Measurements from ENCODE around the gene ZMYM3.

Gene ZMYM3

DNA sequence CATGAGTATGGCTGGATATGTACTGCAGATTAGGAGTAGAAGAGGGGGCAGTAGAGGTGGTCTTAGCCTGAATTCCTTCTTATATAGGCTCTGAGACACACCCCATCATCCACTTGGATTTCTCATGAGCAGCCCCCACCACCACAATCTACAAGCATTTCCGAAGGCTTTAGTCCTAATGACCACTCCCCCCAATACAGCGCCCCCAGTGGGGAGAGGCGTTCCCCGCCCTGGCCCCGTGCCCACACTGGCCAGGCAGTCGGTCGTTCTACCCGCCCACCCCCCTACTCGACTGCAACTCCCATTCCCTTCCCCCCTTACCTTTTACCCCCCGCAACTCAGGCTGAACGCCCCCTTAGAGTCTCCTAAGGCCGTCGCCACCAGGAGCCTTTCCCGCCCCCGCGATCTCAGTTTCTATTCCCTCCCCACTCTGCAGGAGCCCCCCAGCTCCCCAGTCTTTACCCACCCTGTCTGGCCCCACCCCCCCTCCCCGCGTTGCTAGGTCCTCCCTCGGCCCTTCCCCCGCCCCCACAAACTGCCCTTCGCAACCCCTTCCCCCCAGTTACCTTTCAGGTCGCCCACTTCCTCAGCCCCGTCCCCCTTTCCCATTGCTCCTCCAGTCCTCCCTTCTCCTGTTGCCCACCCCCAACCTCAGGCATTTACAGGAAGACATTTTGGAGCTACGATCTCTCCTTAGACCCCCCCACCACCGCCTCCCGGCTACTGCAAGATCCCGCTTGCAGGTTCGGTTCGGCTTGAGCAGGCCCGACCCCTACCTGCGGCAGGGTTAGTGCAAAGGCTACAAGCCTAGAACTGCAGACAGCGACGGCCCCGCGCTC lies 468 bp downstream of the ZMYM3 start:
- DNase-seq (ENCODE audit: low read depth in 2 of 2), result no peak

DNA sequence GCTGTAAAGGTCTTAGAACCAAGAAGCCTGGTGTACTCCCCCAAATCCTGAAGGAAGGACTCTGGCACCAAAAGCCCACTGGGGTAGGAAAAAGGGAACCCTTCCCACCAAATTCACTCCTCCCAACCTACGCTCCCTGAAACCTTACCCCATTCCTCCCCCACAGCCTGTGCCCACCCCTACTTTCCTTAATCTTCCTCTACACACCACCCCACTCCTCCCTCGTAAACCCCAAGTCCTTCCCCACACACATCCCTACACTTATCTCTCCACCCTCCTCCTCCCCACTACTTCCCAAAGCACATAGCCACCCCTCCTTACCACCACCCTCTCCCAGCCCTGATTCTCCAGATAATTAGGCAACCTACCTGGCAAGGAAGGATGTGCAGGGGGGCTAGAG lies 1.7 kb downstream of the ZMYM3 start:
- DNase-seq (ENCODE audit: low read depth in 2 of 2), result no peak

DNA sequence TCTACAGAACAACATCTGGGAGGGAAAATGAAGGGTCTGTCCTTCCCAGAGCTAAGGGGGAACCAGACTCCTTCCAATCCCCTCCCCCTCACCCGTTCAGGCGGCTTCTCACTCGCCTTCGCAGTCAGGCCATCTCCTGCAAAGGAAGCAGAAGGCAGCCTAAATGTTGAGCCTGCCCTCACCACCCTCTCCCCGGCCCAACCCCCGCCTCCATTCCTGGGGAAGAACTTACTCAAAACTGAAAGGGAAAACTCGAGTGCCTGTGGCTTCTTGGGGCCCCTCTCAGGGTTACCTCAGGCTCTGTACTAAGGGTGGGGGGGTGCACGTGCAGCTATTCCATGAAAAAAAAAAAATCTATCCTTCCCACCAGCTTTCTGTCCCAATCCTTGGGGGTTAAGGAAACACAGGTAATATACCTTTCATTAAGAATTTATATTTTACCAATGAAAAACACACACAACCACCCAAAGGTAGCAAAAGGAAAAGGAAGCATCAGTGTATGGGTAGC lies 2.4 kb downstream of the ZMYM3 start:
- DNase-seq (ENCODE audit: low read depth in 2 of 2), result no peak

DNA sequence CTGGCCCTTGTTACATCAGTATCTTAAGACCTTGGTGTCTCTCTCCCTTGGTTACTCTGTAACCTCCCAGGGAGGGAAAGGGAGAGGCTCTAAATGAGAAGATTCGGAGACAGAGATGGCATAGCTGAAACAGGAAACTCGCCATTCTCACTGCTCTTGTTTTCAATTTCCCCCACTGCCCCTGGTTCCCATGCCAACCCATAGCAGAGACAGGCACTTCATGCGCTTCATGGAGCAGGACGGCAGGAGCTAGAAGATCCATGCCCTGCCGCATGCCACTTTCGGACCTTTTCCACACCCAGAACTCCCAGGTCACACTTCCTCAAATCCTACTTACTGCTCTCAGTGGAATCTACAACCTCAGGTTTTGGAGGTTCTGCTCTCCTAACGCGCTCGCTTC lies 3.1 kb downstream of the ZMYM3 start:
- no peak for DNase-seq (ENCODE audit: low read depth in 2 of 2)

DNA sequence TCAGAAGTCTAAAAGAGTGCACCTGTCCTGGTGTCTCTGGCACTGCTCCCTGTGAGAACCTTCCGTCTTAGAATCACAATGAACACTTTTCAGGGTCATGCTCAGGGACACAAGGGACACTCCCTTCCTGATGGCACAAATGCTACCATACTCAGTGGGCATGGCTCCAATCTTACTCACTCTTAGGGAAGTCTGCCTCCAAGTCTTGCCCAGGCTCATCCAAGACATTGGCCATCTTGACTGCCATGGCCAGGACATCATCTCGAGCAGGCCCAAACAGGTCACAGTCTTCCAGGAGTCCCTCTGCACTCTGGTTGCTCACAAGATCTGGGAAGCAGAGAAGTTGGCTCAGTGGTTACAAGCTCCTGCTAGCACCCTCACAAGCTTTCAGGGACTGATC lies 8.8 kb downstream of the ZMYM3 start:
- DNase-seq (ENCODE audit: low read depth in 2 of 2), result no peak

DNA sequence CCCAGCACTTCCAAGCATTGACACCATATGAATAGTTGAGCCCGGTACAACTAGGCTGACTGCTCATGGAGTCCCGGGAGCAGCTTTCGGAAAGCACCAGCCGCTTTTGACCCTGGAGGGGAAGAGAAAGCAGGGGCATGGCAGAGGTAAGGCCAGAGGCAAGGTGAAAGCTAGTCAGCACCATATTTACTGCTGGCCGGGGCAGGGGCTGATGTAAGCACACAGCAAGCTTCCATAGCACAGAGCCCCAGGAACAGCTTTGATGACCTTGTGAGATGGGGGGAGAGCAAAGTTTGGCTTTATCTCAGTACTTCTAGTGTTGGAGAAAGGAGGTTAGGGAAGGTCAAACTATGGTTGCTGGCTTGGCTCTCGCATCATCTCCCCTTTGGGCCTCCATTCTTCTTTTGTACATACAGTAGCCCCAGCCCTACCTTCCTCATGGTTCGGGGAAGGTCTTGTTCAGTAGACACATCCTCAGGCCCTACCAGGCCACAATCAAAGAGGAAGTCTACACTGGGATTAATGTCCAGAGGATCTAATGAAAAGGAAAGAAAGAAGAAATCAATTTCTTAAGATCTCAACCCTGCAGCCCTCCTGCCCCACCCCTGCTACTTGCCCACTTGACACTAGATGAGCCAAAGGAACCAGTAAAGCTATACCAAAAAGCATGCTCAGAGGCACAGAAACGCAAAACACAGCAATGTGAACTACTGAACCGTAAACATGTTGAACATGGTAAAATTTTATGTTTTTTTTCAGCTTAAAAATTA lies 9.4 kb downstream of the ZMYM3 start:
- no peak for DNase-seq (ENCODE audit: low read depth in 2 of 2)

DNA sequence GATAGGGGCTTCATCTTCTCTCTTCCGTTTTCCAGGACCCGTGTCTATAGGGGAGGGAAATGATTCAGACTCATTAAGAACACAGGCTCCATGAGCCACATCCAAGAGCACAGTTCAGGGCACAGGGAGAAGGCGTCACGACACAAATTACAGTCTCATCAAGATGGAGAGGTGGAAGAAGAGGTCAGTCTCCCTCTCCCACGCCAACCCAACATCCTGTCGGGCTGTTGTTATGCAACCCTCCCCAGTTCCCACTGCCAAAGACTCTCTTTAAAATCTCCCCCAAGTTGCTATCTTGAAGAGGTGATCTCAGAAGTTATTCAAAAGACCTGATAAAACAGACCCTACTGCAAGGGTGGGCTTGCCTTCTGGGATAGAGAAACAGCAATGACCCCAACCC lies 12.6 kb downstream of the ZMYM3 start:
- DNase-seq (ENCODE audit: low read depth in 2 of 2), result no peak

DNA sequence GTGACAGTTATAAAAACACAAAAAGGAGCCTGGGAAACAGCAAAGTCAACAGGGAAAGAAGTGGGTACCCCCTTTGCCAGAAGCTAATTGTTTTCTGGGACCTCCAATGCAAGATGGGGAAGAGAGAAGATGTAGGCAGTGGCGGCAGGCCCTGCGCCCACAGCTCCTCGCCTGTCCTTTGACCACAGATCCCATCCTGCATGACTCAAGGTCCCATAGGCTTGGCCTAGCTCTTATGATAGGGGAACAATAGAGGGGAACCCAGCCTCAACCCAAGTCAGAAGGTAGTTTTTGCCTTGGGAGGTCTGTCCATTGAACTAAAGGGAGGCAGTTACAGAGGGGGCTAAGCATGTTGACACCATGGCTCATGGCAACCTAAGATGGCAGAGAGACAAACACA lies 14.2 kb downstream of the ZMYM3 start:
- no peak for DNase-seq (ENCODE audit: low read depth in 2 of 2)

DNA sequence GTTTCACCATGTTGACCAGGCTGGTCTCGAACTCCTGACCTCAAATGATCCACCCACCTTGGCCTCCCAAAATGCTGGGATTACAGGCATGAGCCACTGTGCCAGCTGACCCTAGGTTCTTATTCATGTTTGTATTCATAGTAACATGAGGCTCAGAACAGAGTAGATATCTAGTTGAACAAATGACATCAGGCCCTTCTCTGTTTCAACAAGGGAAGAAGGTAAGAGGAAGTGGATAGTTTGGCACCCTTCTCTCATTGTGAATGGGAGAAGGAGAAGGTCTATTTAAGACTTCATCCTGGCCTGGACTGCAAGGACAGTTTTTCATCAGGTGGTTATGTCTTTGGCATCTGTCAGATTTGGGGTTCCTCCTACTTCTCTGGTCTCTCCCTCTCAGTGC lies 17.1 kb downstream of the ZMYM3 start:
- no peak for DNase-seq (ENCODE audit: low read depth in 2 of 2)

DNA sequence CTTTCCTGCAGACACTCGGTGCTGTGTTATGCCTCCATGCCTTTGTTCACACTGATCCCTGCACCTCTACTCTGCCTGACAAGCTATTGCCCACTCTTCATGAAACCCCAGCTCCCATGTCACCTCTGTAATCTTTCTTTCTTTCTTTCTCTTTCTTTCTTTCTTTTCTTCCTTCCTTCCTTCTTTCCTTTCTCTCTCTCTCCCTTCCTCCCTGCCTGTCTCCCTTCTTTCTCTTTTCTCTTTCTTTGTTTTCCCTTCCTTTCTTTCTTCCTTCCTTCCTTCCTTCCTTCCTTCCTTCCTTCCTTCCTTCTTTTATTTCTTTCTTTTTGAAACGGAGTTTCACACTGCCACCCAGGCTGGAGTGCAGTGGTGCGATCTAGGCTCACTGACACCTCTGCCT lies 18.5 kb downstream of the ZMYM3 start:
- DNase-seq (ENCODE audit: low read depth in 2 of 2), result no peak

DNA sequence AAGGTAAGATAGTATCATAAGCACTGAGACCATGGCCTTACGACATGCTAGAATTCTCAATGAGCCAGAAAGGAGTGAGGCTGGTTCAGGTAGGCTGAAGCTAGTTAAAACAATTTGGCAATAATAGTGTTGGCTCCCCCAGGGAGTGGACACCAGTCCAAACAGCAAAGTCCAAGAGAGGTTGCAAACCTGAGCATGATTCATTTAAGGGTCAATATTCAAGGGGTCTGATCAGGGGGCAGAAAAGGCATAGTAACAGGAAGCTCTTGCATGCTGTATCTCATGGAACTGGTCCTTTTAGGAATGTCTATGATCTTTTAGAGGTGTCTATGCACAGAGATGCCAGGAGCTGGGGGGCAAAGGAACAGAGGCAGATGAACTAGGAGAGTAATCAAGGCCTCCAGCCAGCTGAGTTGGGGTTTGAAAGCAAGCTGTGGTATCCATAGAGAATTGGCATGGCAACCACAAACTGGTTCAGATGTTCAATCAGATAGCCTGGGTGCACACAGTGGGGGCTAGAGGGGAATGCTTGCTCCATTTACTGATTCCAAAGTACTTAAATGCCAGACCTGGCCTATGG lies 25.8 kb downstream of the ZMYM3 start:
- no peak for DNase-seq (ENCODE audit: low read depth in 2 of 2)

DNA sequence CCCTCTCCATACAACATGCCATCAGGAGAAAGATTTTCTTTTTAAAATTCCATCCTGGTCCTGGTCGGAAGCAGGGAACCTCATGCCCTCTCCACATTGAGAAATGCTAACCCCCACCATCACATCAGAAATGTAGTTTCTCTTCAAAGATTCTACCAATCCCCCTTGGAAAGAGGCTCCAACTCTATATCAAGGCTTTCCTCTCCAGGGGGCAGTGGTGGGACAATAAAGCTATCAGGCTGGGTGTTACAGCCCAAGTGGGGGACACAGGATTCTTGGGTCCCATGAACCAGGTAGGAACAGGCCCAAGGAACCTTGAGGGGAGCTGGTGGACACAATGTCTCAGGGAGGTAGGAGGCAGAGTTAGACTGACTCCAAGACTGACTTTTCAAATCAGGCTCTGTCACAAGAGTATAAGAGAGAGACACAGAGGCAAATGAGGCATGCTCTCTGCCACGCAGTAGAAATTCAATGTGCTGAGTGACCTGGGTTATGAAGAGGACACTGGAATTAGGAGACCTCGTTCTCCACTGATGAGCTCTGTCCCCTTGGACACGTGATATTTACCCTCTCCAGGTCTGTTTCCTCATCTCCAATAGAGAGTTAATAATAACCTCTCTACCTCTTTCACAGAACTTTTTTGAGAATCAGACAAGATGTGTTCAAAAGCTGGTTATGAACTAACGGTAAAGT lies 26.4 kb downstream of the ZMYM3 start:
- no peak for DNase-seq (ENCODE audit: low read depth in 2 of 2)

DNA sequence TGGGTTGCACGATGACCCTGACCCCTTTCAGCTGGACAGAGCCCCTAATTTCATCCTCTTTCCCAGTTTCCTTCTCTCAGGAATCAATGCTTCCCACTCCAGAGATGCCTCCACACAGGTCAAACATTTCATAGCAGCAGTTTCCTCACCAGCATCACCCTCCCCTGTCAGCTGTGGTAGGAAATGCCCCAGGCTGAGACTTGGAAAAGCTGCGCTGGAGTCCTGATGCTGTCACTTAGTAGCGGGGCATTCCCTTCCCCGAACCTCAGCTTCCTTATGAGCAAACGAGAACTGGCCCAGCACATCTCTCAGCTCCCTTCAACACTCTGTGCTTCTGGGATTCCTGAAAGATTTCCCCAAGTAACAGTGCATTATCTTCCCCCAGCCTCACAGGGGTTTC lies 28.3 kb downstream of the ZMYM3 start:
- no peak for DNase-seq (ENCODE audit: low read depth in 2 of 2)

DNA sequence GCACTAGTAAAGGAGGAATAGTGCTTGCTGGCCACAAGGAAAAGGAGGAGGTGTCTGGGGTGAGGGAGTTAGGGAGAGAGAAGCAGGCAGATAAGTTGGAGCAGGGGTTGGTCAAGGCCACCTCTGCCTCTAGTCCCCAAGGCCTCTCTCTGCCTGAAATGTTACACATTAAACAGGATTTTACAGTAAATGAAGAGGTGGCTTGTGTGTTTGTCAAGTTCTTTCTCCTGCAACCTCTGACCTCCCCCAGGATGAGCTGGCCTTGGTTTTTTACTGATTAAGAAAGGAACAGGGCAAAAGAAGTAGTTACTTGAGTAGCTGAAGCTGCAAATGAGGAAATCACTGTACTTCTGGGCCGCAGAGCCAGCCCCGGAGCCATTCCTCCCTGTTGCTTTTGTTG lies 28.9 kb downstream of the ZMYM3 start:
- DNase-seq (ENCODE audit: low read depth in 2 of 2), result no peak

DNA sequence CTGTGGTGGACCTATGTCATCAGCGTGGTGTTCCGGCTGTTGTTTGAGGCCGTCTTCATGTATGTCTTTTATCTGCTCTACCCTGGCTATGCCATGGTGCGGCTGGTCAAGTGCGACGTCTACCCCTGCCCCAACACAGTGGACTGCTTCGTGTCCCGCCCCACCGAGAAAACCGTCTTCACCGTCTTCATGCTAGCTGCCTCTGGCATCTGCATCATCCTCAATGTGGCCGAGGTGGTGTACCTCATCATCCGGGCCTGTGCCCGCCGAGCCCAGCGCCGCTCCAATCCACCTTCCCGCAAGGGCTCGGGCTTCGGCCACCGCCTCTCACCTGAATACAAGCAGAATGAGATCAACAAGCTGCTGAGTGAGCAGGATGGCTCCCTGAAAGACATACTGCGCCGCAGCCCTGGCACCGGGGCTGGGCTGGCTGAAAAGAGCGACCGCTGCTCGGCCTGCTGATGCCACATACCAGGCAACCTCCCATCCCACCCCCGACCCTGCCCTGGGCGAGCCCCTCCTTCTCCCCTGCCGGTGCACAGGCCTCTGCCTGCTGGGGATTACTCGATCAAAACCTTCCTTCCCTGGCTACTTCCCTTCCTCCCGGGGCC lies 29.7 kb downstream of the ZMYM3 start:
- DNase-seq (ENCODE audit: low read depth in 2 of 2), result no peak

DNA sequence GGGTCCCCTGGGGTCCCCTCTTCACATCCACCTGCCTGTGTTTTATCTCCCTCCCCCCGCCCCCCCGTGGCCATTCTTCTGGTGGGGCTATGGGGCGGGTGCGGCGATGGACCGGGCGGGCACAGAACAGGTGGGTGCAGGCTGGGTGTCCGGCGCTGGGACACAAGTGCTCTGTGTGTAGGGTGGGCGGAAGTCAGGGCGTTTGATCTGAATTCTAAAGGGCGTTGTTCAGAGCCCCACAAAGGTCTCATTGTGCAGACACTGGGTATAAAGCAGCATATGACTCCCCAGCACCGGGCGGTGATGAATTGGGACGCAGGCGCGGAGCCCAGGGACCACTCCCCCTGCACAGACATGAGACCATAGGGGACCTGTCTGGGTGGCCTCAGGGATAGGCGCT lies 31.0 kb downstream of the ZMYM3 start, which contains the start of gene GJB1:
TSS of gene GJB1 (plus strand) at position 296 of the 400 bp plus-strand sequence. CDS start 484 bp downstream, outside the sequence.
- no peak for DNase-seq (ENCODE audit: low read depth in 2 of 2)

DNA sequence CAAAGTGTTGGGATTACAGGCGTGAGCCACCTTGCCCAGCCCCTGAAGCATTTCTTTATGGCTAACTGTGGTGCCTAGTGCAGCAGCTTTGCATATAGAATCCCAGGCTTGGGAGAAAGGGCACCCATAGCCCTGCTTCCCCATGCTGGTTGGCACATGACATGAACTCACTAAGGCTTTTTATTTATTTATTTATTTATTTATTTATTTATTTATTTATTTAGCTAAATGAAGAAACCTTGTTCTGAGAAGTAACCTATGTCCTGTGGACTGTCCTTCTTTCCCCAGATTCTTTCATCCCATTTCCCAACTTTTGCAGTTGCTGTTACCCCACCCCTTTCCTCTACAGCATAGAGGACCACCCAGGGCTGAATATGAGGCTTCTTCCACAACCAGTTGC lies 32.8 kb downstream of the ZMYM3 start:
- DNase-seq (ENCODE audit: low read depth in 2 of 2), result no peak

DNA sequence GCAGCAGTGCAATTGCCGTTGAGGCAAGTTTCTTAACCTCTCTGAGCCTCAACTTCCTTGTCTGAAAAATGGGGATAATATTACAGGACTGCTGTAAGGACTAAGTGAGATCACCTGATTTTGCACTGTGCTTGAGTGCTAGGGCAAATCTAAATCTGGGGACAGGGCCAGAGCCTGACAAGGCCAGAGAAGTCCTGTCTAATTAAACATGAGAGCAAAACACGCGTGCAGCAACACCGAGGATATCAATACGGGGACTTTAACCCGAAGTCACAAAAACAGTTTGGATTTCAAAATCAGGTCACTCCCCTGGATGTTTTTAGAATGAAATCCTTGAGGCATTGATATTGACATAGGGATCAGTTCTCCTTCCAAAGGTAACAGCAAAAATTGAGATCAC lies 36.6 kb downstream of the ZMYM3 start:
- no peak for DNase-seq (ENCODE audit: low read depth in 2 of 2)

DNA sequence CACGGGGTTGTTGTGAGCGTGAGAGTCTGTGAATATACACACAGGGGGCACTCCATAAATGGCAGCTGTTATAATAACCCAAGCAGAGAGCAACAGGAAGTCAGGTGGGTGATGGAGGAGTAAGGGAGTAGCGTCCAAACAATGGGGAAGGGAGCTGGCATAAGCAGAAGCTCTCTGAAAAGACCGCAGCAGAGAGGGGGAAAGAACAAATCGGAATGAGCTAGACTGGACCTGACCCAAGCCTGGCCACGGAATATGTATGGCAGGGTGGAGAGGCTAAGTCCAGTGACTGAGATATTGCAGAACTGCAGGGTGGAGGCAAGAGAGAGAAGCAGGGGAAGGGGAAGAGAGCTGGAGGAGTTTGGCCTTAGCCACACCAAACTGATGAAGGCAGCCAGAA lies 37.5 kb downstream of the ZMYM3 start:
- DNase-seq (ENCODE audit: low read depth in 2 of 2), result no peak

DNA sequence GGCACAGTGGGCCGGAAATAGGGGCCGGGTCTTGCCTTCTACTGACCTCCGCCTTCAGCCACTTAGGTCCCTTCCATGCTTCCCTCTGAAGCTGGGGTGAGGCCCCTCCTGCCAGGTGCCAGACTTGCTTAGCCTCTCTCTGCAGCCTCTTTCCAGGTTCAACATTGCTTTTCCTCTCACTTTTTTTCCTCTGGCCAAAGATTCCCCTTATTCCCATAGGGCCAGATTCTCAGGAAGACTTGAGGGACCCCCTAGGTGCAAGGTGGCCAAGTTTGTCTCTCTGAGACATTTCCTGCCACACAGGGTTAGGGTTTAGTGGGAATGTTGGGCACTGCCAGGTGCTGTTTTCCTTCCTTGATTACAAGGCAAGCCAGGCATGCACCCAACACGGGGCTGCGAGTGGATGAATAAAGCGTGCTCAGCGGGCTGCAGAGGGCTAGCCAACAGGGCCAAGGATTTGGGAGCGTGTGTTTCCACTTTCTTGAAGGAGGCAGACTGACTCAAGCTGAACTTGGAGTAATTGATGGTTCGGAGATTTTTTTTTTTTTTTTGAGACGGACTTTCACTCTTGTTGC lies 38.5 kb downstream of the ZMYM3 start:
- DNase-seq (ENCODE audit: low read depth in 2 of 2), result no peak

All from activated CD4-positive, alpha-beta T cell treated with anti-CD3 and anti-CD28 coated beads for 24 hours (primary cell).